Testis (tissue), 2 donors: ENCODE data around the gene MYO1E.

ENCODE experiments used
- POLR2A ChIP-seq: fragments of 450-650 bp; IDR thresholded peaks from one replicate; pipeline ENCODE4 v1.6.1; 2017; ENCODE audit warnings: antibody characterized with exemption, mild to moderate bottlenecking, moderate library complexity
- TF ChIP-seq, protein P1 (sequence below), 3 experiments: fragments of 450-650 bp in 2 of 3; fragments of 200-600 bp in 1 of 3; sonication (generic) in 1 of 3; IDR thresholded peaks; one replicate each; pipeline ENCODE4 v1.5.1; 2016 to 2019; ENCODE audit warnings: antibody characterized with exemption in 3 of 3, mild to moderate bottlenecking in 2 of 3, moderate library complexity in 1 of 3

DNA sequence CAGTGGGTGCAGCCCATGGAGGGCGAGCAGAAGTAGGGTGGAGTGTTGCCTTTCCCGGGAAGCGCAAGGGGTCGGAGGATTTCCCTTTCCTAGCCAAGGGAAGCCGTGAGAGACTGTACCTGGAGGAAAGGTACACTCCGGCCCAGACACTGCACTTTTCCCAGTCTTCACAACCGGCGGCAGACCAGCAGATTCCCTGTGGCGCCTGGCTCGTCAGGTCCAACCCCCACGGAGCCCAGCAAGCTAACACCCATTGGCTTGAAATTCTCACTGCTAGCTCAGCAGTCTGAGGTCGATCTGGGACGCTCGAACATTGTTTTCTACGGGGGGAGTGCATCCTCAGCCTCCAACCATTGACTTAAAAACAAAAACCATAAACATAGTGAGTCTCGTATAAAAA is 241.2 kb downstream of the MYO1E start:
- no peak for TF ChIP-seq POLR2A
- TF ChIP-seq, protein P1, sequence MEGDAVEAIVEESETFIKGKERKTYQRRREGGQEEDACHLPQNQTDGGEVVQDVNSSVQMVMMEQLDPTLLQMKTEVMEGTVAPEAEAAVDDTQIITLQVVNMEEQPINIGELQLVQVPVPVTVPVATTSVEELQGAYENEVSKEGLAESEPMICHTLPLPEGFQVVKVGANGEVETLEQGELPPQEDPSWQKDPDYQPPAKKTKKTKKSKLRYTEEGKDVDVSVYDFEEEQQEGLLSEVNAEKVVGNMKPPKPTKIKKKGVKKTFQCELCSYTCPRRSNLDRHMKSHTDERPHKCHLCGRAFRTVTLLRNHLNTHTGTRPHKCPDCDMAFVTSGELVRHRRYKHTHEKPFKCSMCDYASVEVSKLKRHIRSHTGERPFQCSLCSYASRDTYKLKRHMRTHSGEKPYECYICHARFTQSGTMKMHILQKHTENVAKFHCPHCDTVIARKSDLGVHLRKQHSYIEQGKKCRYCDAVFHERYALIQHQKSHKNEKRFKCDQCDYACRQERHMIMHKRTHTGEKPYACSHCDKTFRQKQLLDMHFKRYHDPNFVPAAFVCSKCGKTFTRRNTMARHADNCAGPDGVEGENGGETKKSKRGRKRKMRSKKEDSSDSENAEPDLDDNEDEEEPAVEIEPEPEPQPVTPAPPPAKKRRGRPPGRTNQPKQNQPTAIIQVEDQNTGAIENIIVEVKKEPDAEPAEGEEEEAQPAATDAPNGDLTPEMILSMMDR (IDR thresholded peaks at IDR 0.05) = no peak
